Ramos (cell line): ENCODE data around the gene HNRNPUL2.
"Not testable (repeated sequence)": the region's sequence is repeated elsewhere in the genome, so short reads cannot be mapped to it uniquely, and the experiment has no call there.

Experiments
- in situ Hi-C: fragments of 300-500 bp; cut with MboI; formaldehyde crosslinking; loops from one replicate; pipeline ENCODE4 v1.14.3; 2022; ENCODE audit warnings: low sequenced_read_pairs; ENCODE audit not compliant: unreplicated experiment

Gene HNRNPUL2

DNA sequence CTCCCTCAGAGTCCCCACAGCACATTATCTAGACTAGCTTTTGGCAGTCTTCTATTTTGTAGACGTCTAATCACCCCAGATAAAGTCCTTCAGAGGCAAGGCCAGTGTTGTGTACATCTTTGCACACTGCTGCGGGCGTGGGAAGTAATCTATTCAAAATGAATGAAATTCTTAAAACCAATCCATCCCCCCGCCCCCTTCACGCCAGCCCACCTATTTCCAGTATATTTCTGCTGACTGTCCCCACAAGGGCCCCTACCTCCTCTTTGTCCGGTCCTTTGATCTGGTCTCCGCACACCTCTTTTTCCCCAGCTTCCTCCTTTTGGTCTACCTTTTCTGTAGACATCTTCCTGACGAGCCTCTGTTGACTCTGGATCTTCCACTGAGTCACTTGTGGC is 20.4 kb downstream of the HNRNPUL2 start:
- in situ Hi-C loops: no loop called here

DNA sequence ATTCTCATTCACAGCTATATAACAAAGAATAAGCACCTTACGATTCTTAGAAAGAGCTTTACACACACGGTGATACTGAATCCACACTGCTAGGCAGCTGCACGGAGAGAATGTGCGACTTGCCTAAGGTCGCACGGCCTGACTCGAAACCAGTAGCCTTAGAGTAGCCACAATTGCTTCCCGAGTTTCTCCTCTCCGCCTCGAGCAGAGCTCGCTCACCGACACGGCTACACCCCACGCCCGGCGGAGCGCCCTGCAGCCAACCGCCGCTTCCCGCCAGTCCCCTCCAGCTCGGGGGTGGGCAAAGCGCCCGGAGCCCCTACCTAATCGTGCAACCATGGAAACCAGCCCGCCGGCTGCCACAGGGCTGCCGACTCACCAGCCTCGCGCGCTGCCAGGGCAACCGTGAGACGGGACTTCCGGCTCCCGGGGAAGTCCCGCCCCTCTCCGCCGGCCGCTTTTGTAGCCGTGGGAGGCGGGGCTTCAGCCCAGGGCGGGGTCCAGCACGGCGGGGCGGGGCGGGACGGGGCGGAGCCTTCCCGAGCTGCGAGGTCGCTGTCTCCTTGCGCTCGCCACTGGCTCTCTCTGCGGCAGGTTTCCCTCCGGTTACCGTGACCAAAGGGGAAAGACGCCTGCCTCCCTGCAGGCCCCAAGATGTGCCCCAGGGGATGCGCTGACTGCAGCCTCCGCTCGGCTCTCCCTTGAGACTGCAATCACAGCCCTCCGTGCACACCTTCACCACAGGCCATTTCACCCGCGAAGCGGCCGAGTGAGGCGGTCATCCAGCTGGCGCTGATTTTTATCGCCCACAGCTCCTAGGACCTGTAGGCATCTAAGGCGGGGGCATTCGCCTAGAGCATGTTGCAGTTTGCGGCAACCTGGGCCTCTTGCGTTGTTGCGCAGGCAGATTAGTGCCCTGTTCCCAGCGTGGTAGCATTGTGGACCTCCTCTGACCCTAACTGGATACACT is 21.1 kb downstream of the HNRNPUL2 start:
- in situ Hi-C loops: no loop called here

DNA sequence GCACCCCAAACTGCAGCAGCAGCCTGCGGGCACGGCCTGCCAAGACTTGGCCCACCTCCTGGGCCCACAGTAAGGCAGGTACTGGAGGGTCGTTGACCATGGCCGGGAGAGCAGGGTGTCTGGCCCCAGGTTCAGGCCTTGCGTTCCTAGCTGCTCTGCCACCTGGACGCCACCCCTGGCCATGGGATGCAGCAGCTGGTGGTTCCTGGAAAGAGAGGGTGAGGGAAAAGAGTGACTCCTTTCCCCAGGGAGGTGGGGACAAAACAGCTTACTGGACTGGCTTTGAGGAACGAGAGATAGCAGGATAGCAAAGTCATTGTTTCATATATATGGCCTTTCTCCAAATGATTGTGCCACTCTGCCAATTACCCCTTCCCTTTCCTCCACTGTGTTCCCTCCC is 21.8 kb downstream of the HNRNPUL2 start:
- in situ Hi-C loops: no loop called here

DNA sequence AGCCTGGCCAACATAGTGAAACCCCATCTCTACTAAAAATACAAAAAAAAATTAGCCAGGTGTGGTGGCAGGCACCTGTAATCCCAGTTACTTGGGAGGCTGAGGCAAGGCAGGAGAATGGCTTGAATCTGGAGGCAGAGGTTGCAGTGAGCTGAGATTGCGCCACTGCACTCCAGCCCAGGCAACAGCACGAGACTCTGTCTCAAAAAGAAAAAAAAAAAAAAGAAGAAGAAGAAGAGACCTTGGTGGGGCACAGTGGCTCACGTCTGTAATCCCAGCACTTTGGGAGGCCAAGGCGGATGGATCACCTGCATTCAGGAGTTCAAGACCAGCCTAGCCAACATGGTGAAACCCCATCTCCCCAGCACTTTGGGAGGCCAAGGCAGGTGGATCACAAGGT is 23.3 kb downstream of the HNRNPUL2 start:
- in situ Hi-C loops: not testable (repeated sequence)

- in situ Hi-C loops: no loop called here
Measured at GRCh38 chr11:62702246-62702645, 25.0 kb downstream of the HNRNPUL2 start.

DNA sequence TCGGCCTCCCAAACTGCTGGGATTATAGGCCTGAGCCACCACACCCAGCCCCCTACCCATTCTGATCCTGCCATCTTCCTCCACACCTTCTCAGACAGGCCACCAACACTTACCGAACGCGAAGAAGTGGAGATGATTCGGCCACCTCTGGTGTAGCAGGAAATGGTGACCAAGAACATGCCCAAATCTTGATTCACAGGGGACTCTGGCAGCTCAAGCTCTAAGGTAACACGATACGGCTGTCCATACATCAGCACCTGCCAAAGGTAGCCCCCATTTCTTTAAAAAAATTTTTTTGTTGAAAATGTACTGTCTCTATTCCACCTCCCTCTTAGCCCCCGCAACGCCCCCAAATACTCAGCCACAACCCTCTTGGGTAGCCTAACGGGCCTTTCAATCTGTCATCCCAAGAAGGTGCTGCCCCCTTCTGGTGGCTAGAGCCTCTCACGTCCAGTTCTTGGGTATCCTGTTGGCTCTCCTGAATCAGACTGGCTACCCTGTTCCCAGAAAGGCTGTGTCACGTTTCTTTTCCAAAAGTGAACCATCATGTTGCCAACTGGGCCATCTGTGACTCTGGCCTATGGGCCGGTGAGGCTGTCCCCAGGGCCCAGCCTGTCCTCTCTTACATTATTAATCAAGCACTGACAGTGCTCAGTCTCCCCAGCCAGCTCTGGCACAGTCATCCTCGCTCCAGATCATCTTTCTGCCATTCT is 32.6 kb downstream of the HNRNPUL2 start:
- in situ Hi-C loops: loop anchor here (10.0 kb wide), 2 partner anchors 270 to 300 kb away; no protein-coding TSS in a partner anchor

GRCh38 chr11:62693624-62694023 is 33.6 kb downstream of the HNRNPUL2 start:
- in situ Hi-C loops: loop anchor here (10.0 kb wide), 2 partner anchors 269 to 299 kb away; no protein-coding TSS in a partner anchor

DNA sequence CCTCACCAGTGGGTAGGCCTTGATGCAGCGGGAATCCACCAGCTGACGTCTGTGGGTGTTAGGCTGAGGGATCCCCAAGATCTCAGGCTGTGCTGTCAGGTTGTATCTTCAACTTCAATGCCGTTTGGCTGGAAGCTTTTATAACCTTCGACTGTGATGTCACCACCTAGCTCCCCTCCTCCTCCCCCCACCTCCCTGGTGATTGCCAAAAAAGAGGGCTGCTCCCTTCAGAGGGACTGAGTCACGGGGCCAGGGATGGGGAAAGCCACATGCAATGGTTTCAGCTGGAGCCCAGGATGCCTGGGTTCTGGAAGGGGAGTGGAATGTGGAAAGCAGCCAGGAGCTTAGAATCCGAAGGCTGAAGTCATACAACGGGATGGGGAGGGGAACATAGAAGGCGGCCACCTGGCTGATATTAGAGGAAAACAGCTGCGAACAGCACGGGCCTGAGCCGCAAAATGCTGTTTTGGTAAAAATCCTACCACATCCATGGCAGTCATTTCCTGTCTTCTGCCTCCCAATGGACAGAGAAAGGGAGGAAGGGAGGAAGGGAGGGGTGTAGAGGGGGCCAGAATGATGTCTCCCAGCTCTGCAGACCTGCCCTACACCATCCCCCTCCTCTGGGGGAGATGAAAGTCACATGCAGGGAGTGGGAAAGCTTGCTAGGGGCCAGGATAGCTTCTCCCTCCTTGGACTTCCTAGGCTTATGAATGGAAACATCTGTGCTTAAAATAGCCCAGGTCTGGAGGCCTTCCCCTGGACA is 37.7 kb downstream of the HNRNPUL2 start, which contains the start of gene LRRN4CL:
TSS of gene LRRN4CL (minus strand) at position 110 of the 763 bp plus-strand sequence. CDS start 1,022 bp downstream, outside the sequence.
- in situ Hi-C loops: loop anchor here (10.0 kb wide), 2 partner anchors 265 to 295 kb away; no protein-coding TSS in a partner anchor

GRCh38 chr11:62688491-62688890 is 38.8 kb downstream of the HNRNPUL2 start:
- in situ Hi-C loops: no loop called here

DNA sequence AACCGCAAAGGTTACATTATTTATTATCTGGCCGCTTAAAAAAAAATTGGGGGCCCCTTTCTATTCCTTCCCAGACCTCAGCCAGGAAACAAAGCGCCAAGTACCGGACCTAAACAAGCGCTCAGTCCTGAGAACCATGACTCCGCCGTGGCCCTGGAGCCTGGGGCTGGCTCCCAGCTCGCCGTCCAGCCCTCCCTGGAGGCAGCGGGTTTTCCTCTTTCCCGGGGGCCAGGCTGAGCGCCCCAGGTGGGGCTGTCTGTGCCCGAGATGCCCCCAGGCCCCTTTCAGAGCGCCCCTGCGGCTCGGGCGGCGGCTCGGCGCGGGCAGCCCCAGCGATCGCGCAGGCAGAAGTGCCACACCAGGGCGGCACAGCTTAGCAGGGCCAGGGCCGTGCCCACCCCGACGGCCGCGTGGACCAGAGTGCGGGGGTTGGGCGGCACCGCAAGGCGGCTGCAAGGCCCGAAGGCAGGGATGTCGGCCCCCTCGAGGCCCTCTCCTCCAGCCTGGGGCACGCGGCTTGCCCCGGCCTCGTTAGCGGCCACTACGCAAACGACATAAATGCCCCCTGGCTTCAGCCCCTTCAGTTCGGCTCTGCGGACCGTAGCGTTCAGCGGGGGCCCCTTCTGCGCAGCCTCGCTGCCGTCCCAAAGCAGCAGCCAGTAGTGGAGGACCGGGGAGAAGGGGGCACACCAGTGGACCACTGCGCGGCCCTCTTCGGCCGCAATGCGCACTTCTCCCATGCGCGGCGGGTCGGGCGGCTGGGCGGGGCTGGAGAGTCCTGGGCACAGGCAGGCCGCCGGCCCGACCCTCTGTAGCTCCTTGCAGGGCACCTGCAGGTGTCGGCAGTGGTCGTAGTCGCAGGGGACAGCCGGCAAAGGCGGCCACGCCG is 39.5 kb downstream of the HNRNPUL2 start:
- in situ Hi-C loops: no loop called here

- in situ Hi-C loops: no loop called here
Measured at GRCh38 chr11:62682518-62682917, 44.7 kb downstream of the HNRNPUL2 start.

DNA sequence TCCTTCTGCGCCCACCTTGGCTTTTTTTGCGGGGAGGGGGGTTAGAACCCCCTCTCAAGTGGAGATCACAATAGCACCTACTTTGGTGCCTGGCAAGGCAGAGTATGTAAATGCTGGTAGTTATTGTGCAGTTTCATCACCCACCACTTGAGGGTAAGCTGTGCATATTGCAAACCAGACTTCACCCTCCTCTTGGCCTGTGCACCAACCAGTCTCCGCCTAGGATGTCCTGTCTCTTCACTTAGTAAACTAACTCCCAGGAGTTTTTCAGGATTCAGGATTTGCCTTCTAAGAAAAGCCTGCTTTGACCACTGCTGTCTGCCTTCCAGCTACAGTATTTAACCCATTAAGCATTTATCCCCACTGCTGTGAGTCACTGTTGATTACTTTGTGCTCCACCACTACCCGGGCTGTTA is 46.4 kb downstream of the HNRNPUL2 start:
- in situ Hi-C loops: no loop called here

DNA sequence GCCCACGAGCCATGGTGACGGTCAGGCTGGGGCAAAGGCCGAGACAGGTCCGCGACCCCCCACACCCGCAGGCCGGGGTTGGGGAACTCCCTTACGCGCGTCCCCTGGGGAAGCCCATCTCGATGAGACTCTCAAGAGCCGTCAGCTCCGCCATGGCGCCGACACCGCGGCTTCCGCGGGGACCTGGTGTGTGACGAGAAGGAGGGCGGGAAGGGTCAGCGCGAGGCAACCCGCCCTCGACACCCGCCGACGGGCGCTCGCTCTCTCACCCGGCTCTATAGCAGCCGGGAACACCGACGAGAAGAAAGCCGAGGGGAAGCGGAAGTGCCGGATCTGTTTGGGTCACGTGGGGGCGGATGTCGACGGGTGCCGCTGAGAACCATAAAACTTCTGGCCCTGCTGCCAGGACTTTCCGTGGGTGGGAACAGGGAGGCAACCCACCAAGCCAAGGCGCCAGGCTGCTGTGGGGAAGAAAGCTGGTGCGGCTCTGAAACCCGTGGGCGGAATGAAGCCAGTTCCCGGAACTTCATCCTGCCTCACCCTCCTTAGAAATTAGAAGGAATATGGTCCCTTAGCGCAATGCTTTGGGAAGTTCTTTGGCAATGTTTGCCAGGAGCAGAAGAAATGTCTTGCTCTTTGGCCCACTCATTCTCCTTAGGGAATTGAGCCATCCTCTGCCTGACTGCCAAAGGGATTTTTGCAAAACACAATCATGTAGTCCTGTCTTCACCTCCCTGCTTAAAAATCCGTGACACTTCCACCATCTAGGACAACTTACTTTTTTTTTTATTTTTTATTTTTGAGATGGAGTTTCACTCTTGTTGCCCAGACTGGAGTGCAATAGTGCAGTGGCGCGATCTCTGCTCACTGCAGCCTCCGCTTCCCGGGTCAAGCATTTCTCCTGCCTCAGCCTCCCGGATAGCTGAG is 48.2 kb downstream of the HNRNPUL2 start, which contains the start of gene UBXN1:
TSS of gene UBXN1 (minus strand) at position 304 of the 927 bp plus-strand sequence. CDS start at position 154, 150 bp downstream.
- in situ Hi-C loops: no loop called here

GRCh38 chr11:62678433-62678769 is 48.9 kb downstream of the HNRNPUL2 start:
- in situ Hi-C loops: no loop called here

- in situ Hi-C loops: no loop called here
Measured at GRCh38 chr11:62677714-62678113, 49.5 kb downstream of the HNRNPUL2 start.

- in situ Hi-C loops: no loop called here
Measured at GRCh38 chr11:62677156-62677555, 50.1 kb downstream of the HNRNPUL2 start.

GRCh38 chr11:62676698-62677097 is 50.6 kb downstream of the HNRNPUL2 start:
- in situ Hi-C loops: no loop called here

DNA sequence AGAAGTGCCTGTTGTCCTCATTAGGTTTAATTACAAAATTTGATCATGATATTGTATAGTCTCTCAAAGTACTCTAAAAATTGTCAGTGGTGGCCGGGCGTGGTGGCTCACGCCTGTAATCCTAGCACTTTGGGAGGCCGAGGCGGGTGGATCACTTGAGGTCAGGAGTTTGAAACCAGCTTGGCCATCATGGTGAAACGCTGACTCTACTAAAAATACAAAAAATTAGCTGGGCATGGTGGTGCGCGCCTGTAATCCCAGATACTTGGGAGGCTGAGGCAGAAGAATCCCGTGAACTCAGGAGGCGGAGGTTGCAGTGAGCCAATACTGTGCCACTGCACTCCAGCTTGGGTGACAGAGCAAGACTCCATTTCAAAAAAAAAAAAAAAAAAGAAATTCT is 51.8 kb downstream of the HNRNPUL2 start:
- in situ Hi-C loops: not testable (repeated sequence)
